IPS-20b (cell line): ENCODE data around the gene SDK1.

Source experiments
- H3K27ac ChIP-seq: one replicate; pipeline ENCODE4 v1.5.1; 2013; ENCODE audit warnings: low read length
- H3K27me3 ChIP-seq: 2 replicates; pipeline ENCODE4 v1.6.1; 2013; ENCODE audit warnings: mild to moderate bottlenecking, low read length, inconsistent platforms; ENCODE audit not compliant: insufficient read depth
- H3K36me3 ChIP-seq: 2 replicates; pipeline ENCODE4 v1.6.1; 2013; ENCODE audit warnings: low read depth, mild to moderate bottlenecking, inconsistent platforms, low read length, moderate library complexity; ENCODE audit not compliant: insufficient read depth
- H3K4me1 ChIP-seq: 2 replicates; pipeline ENCODE4 v1.6.1; 2013; ENCODE audit warnings: mild to moderate bottlenecking, control low read depth, inconsistent platforms, low read length, moderate library complexity; ENCODE audit not compliant: insufficient read depth
- H3K4me3 ChIP-seq: 2 replicates; pipeline ENCODE4 v1.5.1; 2013; ENCODE audit warnings: mild to moderate bottlenecking, low read length, inconsistent platforms
- H3K9ac ChIP-seq: 2 replicates; pipeline ENCODE4 v1.6.1; 2013; ENCODE audit warnings: low read depth, mild to moderate bottlenecking, inconsistent platforms, low read length, moderate library complexity
- H3K9me3 ChIP-seq: 2 replicates; pipeline ENCODE4 v1.6.1; 2013; ENCODE audit warnings: mild to moderate bottlenecking, low read depth, low read length, inconsistent platforms; ENCODE audit not compliant: insufficient read depth

Gene SDK1

GRCh38 chr7:3294432-3295100 lies 6.5 kb upstream of the SDK1 start:
- H3K27me3 ChIP-seq, result peaks cover 1% of the 10 kb centered on the region; the same call in 1 of the 2 replicates
- no peaks in the 10 kb centered on the region for H3K36me3 ChIP-seq
- H3K4me3 ChIP-seq, result no peak overlapping the region
- H3K9me3 ChIP-seq, result no peaks in the 10 kb centered on the region
- H3K9ac ChIP-seq, result no peak overlapping the region
- H3K27ac ChIP-seq, result no peak overlapping the region
- H3K4me1 ChIP-seq, result peaks cover 6% of the 10 kb centered on the region; the same call in 1 of the 2 replicates

DNA sequence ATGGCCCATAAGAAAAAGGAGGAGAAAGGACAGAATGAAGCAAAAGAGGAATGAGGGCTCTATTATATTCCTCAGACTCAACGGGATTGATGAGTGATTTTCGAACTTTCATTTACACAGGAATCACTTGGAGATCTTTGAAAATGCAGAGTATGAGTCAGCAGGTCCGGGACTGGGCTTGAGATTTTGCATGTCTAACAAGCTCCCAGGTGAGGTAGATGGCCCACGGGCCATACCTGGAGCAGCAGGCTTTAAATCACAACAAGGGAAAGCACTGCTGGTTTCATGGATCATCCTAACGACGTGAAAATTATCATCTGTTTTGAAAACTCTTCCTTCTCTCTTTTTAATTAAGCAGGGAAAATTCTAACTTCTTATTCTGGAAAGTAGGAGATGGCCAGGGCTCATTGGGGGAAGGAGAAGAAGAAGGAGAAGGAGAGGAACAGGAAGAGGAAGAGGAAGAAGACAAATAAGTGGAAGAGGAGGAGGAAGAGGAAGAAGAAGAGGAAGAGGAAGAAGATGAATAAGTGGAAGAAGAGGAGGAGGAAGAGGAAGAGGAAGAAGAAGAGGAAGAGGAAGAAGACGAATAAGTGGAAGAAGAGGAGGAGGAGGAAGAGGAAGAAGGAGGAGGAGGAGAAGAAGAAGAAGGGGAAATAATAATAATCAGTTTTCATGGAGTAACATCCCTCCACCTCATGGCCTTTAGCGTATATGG lies 3.8 kb upstream of the SDK1 start:
- Histone ChIP-seq H3K9me3 (no peaks in the 10 kb centered on the region), H3K9ac (no peak overlapping the region), H3K36me3 (no peaks in the 10 kb centered on the region), H3K4me3 (no peak overlapping the region), H3K4me1 (peaks cover 6% of the 10 kb centered on the region; the same call in 1 of the 2 replicates), H3K27ac (no peak overlapping the region), H3K27me3 (peaks cover 17% of the 10 kb centered on the region)

GRCh38 chr7:3300221-3300650 lies 816 bp upstream of the SDK1 start:
- Histone ChIP-seq H3K4me1 (peaks cover 3% of the 10 kb centered on the region; the same call in 1 of the 2 replicates), H3K36me3 (no peaks in the 10 kb centered on the region), H3K9ac (peak overlapping the region; percentile 60; the same call in 1 of the 2 replicates), H3K9me3 (no peaks in the 10 kb centered on the region), H3K27ac (no peak overlapping the region), H3K4me3 (peak overlapping the region; percentile 72), H3K27me3 (peaks cover 38% of the 10 kb centered on the region)

DNA sequence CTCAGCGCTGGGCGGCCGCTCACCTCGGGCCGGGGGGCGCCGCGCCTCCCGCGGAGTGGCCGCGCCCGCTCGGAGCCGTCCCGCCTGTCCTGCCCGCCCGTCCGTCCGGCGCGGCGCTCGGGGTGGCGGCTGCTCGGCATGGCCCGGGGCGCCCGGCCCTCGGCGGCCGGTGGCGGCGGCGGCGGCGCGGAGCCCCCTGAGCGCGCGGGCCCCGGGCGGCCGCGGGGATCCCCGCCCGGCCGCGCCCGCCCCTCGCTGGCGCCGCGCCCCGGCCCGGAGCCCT lies 338 bp downstream of the SDK1 start:
- Histone ChIP-seq H3K4me3 (no peak overlapping the region), H3K9ac (no peak overlapping the region)

GRCh38 chr7:3301831-3302618 lies 973 bp downstream of the SDK1 start:
- no peak overlapping the region for H3K27ac ChIP-seq
- peak overlapping the region; percentile 36; the same call in 1 of the 2 replicates for H3K9ac ChIP-seq
- H3K4me1 ChIP-seq, result peaks cover 3% of the 10 kb centered on the region; the same call in 1 of the 2 replicates
- no peaks in the 10 kb centered on the region for H3K9me3 ChIP-seq
- no peaks in the 10 kb centered on the region for H3K36me3 ChIP-seq
- peak overlapping the region; percentile 71 for H3K4me3 ChIP-seq
- peaks cover 38% of the 10 kb centered on the region for H3K27me3 ChIP-seq

More for the DNA sequence above, 338 bp downstream of the SDK1 start:
- Histone ChIP-seq H3K27ac (no peak overlapping the region), H3K9me3 (no peaks in the 10 kb centered on the region), H3K27me3 (peaks cover 38% of the 10 kb centered on the region), H3K4me1 (peaks cover 3% of the 10 kb centered on the region; the same call in 1 of the 2 replicates), H3K36me3 (no peaks in the 10 kb centered on the region)

DNA sequence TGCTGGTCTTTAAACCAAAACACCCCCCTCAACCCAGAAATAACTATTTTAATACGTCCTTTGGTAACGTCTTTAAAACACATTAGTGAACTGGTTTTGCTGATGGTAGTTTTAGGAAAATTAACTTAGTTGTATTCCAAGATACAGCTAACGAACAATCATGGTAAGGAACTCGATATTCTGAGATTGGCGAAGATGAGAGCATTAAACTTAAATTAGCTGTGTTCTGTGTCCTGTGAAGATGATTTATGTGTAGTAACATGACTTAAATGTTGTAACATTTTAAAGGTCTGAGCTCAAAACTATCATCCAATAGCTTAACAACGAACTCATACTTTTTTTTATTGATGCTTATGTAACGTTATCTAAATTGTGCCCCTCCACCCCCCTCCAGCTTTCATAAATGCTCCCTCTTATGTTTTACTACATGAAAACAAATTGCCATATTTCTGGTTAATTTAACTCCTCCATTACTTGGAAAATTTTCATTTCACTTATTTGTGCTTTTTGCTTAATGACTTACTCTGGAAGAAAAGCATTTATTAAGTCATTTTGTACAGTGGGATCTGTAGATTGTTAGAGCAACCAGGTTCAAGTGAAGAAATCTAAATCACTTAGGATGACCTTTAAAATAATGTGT lies 1.7 kb downstream of the SDK1 start:
- H3K27ac ChIP-seq, result no peak overlapping the region
- H3K9me3 ChIP-seq, result no peaks in the 10 kb centered on the region
- peak overlapping the region; percentile 71 for H3K4me3 ChIP-seq
- no peaks in the 10 kb centered on the region; the same call in 1 of the 2 replicates for H3K4me1 ChIP-seq
- H3K9ac ChIP-seq, result peak overlapping the region; percentile 19; the same call in 1 of the 2 replicates
- H3K36me3 ChIP-seq, result no peaks in the 10 kb centered on the region
- peaks cover 38% of the 10 kb centered on the region for H3K27me3 ChIP-seq

DNA sequence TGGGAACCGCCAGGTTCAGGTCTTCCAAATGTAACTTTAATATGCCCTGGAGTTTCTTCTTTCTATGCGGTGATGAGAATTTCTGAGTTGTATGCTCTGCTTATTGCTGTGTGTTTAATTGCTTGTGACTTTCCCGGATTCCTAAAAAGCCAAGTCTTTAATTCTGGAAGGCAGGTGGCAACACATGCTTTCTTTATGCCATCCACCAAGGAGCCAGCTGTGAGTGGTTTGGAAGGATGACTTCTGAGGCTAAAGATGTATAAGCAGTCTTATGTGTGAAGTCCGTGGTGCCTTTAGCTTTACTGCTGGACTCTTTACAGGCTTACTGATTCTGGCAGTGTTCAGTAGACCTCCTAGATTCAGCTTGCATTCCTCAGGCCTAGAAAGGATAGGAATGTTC lies 3.1 kb downstream of the SDK1 start:
- Histone ChIP-seq H3K4me3 (no peak overlapping the region), H3K36me3 (no peaks in the 10 kb centered on the region), H3K9me3 (no peaks in the 10 kb centered on the region), H3K27me3 (peaks cover 38% of the 10 kb centered on the region), H3K4me1 (no peaks in the 10 kb centered on the region; the same call in 1 of the 2 replicates), H3K9ac (no peak overlapping the region), H3K27ac (no peak overlapping the region)

DNA sequence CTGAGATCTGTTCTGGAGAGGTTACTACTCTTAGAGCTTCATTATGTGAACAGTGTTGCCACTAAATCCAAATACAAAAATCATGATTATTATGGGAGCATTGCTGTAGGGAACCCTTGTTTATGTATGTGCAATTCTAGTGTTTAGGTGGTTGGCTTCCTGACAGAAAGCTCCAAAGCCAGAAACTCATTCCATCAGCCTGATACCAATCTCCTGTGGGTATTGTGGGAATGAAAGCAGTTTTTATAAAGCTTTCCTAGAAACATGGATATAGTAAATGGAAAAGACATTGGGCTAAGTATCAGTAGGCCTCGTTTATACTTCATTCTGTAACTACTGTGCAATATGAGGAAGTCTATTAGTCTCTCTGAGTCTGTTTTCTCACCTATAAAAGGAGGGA lies 6.4 kb downstream of the SDK1 start:
- Histone ChIP-seq H3K27me3 (peaks cover 19% of the 10 kb centered on the region), H3K36me3 (no peaks in the 10 kb centered on the region), H3K4me1 (no peaks in the 10 kb centered on the region), H3K9ac (no peak overlapping the region), H3K4me3 (no peak overlapping the region), H3K9me3 (no peaks in the 10 kb centered on the region), H3K27ac (no peak overlapping the region)

DNA sequence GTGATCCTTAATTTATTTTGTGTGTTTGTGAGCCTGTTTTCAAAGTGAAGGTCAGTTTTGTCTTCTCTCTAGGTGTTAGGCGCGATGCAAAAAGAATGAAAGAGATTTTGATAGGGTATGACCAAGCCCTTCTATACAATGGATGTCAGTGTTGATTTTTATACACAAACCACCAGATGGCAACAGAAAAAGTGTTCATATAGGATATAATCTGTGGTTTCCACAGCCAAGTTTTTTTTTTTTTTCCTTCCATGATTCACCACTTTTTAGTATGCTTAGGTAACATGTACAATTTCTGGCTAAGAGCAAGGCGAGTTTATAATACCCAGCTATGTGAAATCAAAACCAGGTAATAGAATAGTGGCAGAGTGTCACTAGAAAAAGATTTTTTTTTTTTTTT lies 8.1 kb downstream of the SDK1 start:
- Histone ChIP-seq H3K9ac (no peak overlapping the region), H3K27ac (no peak overlapping the region)

GRCh38 chr7:3309956-3310355 lies 8.9 kb downstream of the SDK1 start:
- Histone ChIP-seq H3K36me3 (no peaks in the 10 kb centered on the region), H3K27ac (no peak overlapping the region), H3K9ac (no peak overlapping the region), H3K4me1 (no peaks in the 10 kb centered on the region), H3K27me3 (no peaks in the 10 kb centered on the region), H3K4me3 (no peak overlapping the region), H3K9me3 (no peaks in the 10 kb centered on the region)

More for the DNA sequence above, 8.1 kb downstream of the SDK1 start:
- Histone ChIP-seq H3K4me1 (no peaks in the 10 kb centered on the region), H3K4me3 (no peak overlapping the region), H3K27me3 (0 out of 2 replicates have a peak, but pooled peaks cover 3% of the 10 kb centered on the region), H3K9me3 (no peaks in the 10 kb centered on the region), H3K36me3 (no peaks in the 10 kb centered on the region)

DNA sequence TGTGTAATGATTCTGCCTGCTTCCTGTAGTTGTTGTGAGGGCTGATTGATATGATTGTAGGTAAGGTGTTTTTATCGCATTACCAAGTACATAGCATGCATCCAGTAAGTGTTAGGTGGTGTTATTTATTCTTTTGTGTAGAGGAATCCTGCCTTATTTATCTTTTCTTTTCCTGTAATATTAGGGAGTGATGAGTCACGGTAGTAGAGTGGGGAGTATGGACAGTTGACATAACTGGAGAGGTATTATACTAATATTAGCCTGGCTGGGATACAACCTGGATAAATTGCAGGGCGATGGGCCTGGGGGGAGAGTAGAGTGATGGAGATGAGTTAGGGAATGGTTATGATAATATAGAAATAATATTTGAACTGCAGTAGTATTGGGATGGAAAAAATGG lies 9.8 kb downstream of the SDK1 start:
- no peak overlapping the region for H3K27ac ChIP-seq
- no peak overlapping the region for H3K9ac ChIP-seq
- H3K27me3 ChIP-seq, result no peaks in the 10 kb centered on the region
- H3K36me3 ChIP-seq, result no peaks in the 10 kb centered on the region
- no peak overlapping the region for H3K4me3 ChIP-seq
- no peaks in the 10 kb centered on the region for H3K4me1 ChIP-seq
- no peaks in the 10 kb centered on the region for H3K9me3 ChIP-seq
